H1 (cell line): ENCODE results near the gene BRIP1. TPM values are rescaled to one million over a fixed set of nuclear protein-coding genes. Genes with fewer than 3 reads are reported as not detected.

ENCODE experiments used
- CTCF ChIA-PET: fragments of 300-600 bp; sonication (Branson Sonifier 250); formaldehyde crosslinking; loops from one replicate; lab custom pipeline; 2021; ENCODE audit not compliant: partially characterized antibody; lab: Charles Lee
- POLR2A ChIA-PET: fragments of 300-600 bp; sonication (Branson Sonifier 250); formaldehyde crosslinking; loops from one replicate; lab custom pipeline; 2021; ENCODE audit warnings: inconsistent platforms; ENCODE audit not compliant: partially characterized antibody; lab: Charles Lee
- DNase-seq, 2 experiments: peaks; one replicate each; pipeline versions ENCODE4 v3.0.0 to v3.0.0-alpha.2; 2010 to 2022; ENCODE audit warnings: low spot score in 2 of 2, low read depth in 1 of 2, mixed read lengths in 1 of 2
- FAIRE-seq: peaks from 2 replicates; lab custom pipeline; 2011; peaks lifted over from hg19 to GRCh38; lab: Jason Lieb, UNC
- H2AFZ ChIP-seq: 2 replicates; pipeline ENCODE4 v1.8.1; 2012; ENCODE audit warnings: low read length, inconsistent platforms
- H2AK5ac ChIP-seq: 2 replicates; pipeline ENCODE4 v1.6.1; 2013; ENCODE audit warnings: low read depth, low read length
- H2BK120ac ChIP-seq: replicated peaks from 2 replicates; pipeline ENCODE3; 2013; ENCODE audit warnings: low read depth, low read length, inconsistent platforms
- H2BK12ac ChIP-seq: 2 replicates; pipeline ENCODE4 v1.6.1; 2013; ENCODE audit warnings: low read depth, low read length
- H2BK15ac ChIP-seq: 2 replicates; pipeline ENCODE4 v1.6.1; 2013; ENCODE audit warnings: low read length
- H2BK20ac ChIP-seq: 2 replicates; pipeline ENCODE4 v1.6.1; 2013; ENCODE audit warnings: low read length
- H2BK5ac ChIP-seq: 2 replicates; pipeline ENCODE4 v1.6.1; 2013; ENCODE audit warnings: low read depth, low read length
- H3K14ac ChIP-seq: 2 replicates; pipeline ENCODE4 v1.6.1; 2013; ENCODE audit warnings: inconsistent platforms; ENCODE audit not compliant: insufficient read length
- H3K18ac ChIP-seq: 2 replicates; pipeline ENCODE4 v1.6.1; 2013; ENCODE audit warnings: low read length; ENCODE audit errors: extremely low read depth
- H3K23ac ChIP-seq: 2 replicates; pipeline ENCODE4 v1.6.1; 2013; ENCODE audit warnings: inconsistent platforms; ENCODE audit not compliant: insufficient read length
- H3K23me2 ChIP-seq: 2 replicates; pipeline ENCODE4 v1.6.1; 2013; ENCODE audit warnings: low read depth, low read length
- H3K27ac ChIP-seq: 2 replicates; pipeline ENCODE4 v1.6.1; 2011; ENCODE audit warnings: low read depth, low read length, inconsistent platforms
- H3K27me3 ChIP-seq, 4 experiments: replicated peaks in 1 of 4; 1 replicate in 1 of 4; 2 replicates in 3 of 4; pipeline versions ENCODE4 v1.6.1 to v1.8.1; 2011 to 2013; ENCODE audit warnings: low read length in 3 of 4, mild to moderate bottlenecking in 3 of 4, inconsistent platforms in 2 of 4, mixed read lengths in 2 of 4, moderate library complexity in 1 of 4; ENCODE audit not compliant: control insufficient read depth in 3 of 4, insufficient read depth in 3 of 4; ENCODE audit errors: extremely low read depth in 1 of 4
- H3K36me3 ChIP-seq, 4 experiments: 2 replicates each; pipeline versions ENCODE4 v1.6.1 to v1.8.1; 2011 to 2013; ENCODE audit warnings: mild to moderate bottlenecking in 4 of 4, low read length in 3 of 4, moderate library complexity in 2 of 4, control low read depth in 1 of 4, inconsistent platforms in 1 of 4; ENCODE audit not compliant: insufficient read depth in 4 of 4, control insufficient read depth in 2 of 4
- H3K4ac ChIP-seq: replicated peaks from 2 replicates; pipeline ENCODE3; 2013; ENCODE audit warnings: low read length, low read depth, mixed read lengths, inconsistent platforms; ENCODE audit not compliant: insufficient read length
- H3K4me1 ChIP-seq, 4 experiments: replicated peaks in 1 of 4; 1 replicate in 1 of 4; 2 replicates in 3 of 4; pipeline versions ENCODE4 v1.6.1 to v1.8.1; 2011 to 2013; ENCODE audit warnings: low read length in 3 of 4, inconsistent platforms in 2 of 4, mixed read lengths in 1 of 4; ENCODE audit not compliant: insufficient read depth in 4 of 4, control insufficient read depth in 3 of 4
- H3K4me2 ChIP-seq, 2 experiments: 2 replicates each; pipeline versions ENCODE4 v1.6.1 to v1.8.1; 2011 to 2013; ENCODE audit warnings: low read depth in 2 of 2, low read length in 2 of 2, control low read depth in 1 of 2, inconsistent platforms in 1 of 2, mild to moderate bottlenecking in 1 of 2; ENCODE audit not compliant: insufficient read depth in 1 of 2
- H3K4me3 ChIP-seq, 4 experiments: fragments of 200-600, 300-600 bp in 1 of 4; sonication (generic), shearing (Covaris generic), sonication (Bioruptor Twin) in 1 of 4; 2 replicates each; pipeline versions ENCODE4 v1.5.1 to v1.8.1; 2011 to 2016; ENCODE audit warnings: low read length in 4 of 4, low read depth in 3 of 4, control low read depth in 2 of 4, inconsistent platforms in 2 of 4, mild to moderate bottlenecking in 2 of 4, mixed read lengths in 1 of 4, moderate library complexity in 1 of 4; ENCODE audit not compliant: insufficient read depth in 2 of 4; ENCODE audit errors: extremely low read depth in 1 of 4
- H3K56ac ChIP-seq: replicated peaks from 2 replicates; pipeline ENCODE3; 2013; ENCODE audit warnings: low read depth, mild to moderate bottlenecking, mixed read lengths, low read length, inconsistent platforms; ENCODE audit not compliant: insufficient read length
- H3K79me1 ChIP-seq: 2 replicates; pipeline ENCODE4 v1.6.1; 2013; ENCODE audit warnings: low read depth, low read length, control low read depth
- H3K79me2 ChIP-seq, 2 experiments: 2 replicates each; pipeline versions ENCODE4 v1.6.1 to v1.8.1; 2012 to 2013; ENCODE audit warnings: low read length in 2 of 2, mild to moderate bottlenecking in 2 of 2, inconsistent platforms in 1 of 2; ENCODE audit not compliant: insufficient read depth in 2 of 2, control insufficient read depth in 1 of 2
- H3K9ac ChIP-seq, 4 experiments: replicated peaks in 1 of 4; 1 replicate in 1 of 4; 2 replicates in 3 of 4; pipeline versions ENCODE4 v1.6.1 to v1.8.1; 2011 to 2013; ENCODE audit warnings: low read depth in 3 of 4, low read length in 3 of 4, control low read depth in 2 of 4, mild to moderate bottlenecking in 2 of 4, moderate library complexity in 2 of 4, inconsistent platforms in 1 of 4; ENCODE audit errors: extremely low read depth in 1 of 4
- H3K9me3 ChIP-seq, 2 experiments: 2 replicates each; pipeline versions ENCODE4 v1.6.1 to v1.8.1; 2012 to 2013; ENCODE audit warnings: mild to moderate bottlenecking in 2 of 2, moderate library complexity in 2 of 2, control low read depth in 1 of 2, inconsistent platforms in 1 of 2, low read depth in 1 of 2, low read length in 1 of 2, mixed read lengths in 1 of 2; ENCODE audit not compliant: insufficient read depth in 2 of 2
- H4K20me1 ChIP-seq, 2 experiments: replicated peaks in 1 of 2; 2 replicates each; pipeline versions ENCODE3 to v1.8.1; 2011 to 2013; ENCODE audit warnings: inconsistent platforms in 2 of 2, low read length in 2 of 2, mild to moderate bottlenecking in 1 of 2; ENCODE audit not compliant: insufficient read depth in 2 of 2, control insufficient read depth in 1 of 2
- H4K5ac ChIP-seq: 2 replicates; pipeline ENCODE4 v1.6.1; 2013; ENCODE audit warnings: low read length, low read depth, mixed read lengths, inconsistent platforms; ENCODE audit not compliant: insufficient read length
- H4K8ac ChIP-seq: 2 replicates; pipeline ENCODE4 v1.8.0; 2013; ENCODE audit warnings: mild to moderate bottlenecking, moderate library complexity, low read length, inconsistent platforms; ENCODE audit not compliant: insufficient read depth; ENCODE audit errors: extremely low read depth
- H4K91ac ChIP-seq: replicated peaks from 2 replicates; pipeline ENCODE3; 2013; ENCODE audit warnings: low read length, mixed read lengths, inconsistent platforms; ENCODE audit not compliant: insufficient read length
- E2F6 ChIP-seq: IDR thresholded peaks from 2 replicates; pipeline ENCODE4 v1.6.1; 2012; ENCODE audit warnings: inconsistent platforms
- GTF2F1 ChIP-seq: IDR thresholded peaks from 2 replicates; pipeline ENCODE4 v1.6.1; 2012; ENCODE audit warnings: low read depth, low read length, improper control_type of control experiment, borderline replicate concordance
- HDAC6 ChIP-seq: IDR thresholded peaks from one replicate; pipeline ENCODE4 v1.7.1; 2012; ENCODE audit warnings: low read depth, mild to moderate bottlenecking, inconsistent platforms, low read length, moderate library complexity
- JUN ChIP-seq: IDR thresholded peaks from 2 replicates; pipeline ENCODE4 v1.6.1; 2011; ENCODE audit warnings: low read depth, mild to moderate bottlenecking, improper control_type of control experiment, low read length
- KDM1A ChIP-seq: fragments of 200-600, 300-600 bp; sonication (generic); IDR thresholded peaks from 2 replicates; pipeline ENCODE4 v1.7.1; 2016; ENCODE audit warnings: mild to moderate bottlenecking, low read length, borderline replicate concordance
- KDM5A ChIP-seq: fragments of 200-600 bp; IDR thresholded peaks from 2 replicates; pipeline ENCODE4 v1.7.1; 2012; ENCODE audit warnings: mild to moderate bottlenecking, low read length, inconsistent platforms, mixed read lengths
- MAFK ChIP-seq: IDR thresholded peaks from 2 replicates; pipeline ENCODE4 v1.6.1; 2012; ENCODE audit warnings: low read depth, mild to moderate bottlenecking, improper control_type of control experiment, low read length
- RFX5 ChIP-seq: IDR thresholded peaks from 2 replicates; pipeline ENCODE4 v1.6.1; 2011; ENCODE audit warnings: low read depth, low read length, improper control_type of control experiment, borderline replicate concordance
- RXRA ChIP-seq: IDR thresholded peaks from 2 replicates; pipeline ENCODE4 v1.6.1; 2011; ENCODE audit warnings: low read depth, mild to moderate bottlenecking, low read length, moderate library complexity; ENCODE audit not compliant: insufficient read depth
- SAP30 ChIP-seq: fragments of 300-600 bp; sonication (generic); IDR thresholded peaks from 2 replicates; pipeline ENCODE4 v1.7.1; 2012; ENCODE audit warnings: low read length, moderate library complexity, mild to moderate bottlenecking, inconsistent platforms; ENCODE audit not compliant: insufficient read depth, insufficient replicate concordance
- SIX5 ChIP-seq: IDR thresholded peaks from 2 replicates; pipeline ENCODE4 v1.6.1; 2011; ENCODE audit warnings: mild to moderate bottlenecking, low read depth, low read length
- SP1 ChIP-seq: IDR thresholded peaks from 2 replicates; pipeline ENCODE4 v1.6.1; 2011; ENCODE audit warnings: low read depth, low read length
- SRF ChIP-seq: IDR thresholded peaks from 2 replicates; pipeline ENCODE4 v1.6.1; 2011; ENCODE audit warnings: mild to moderate bottlenecking, low read depth, low read length, moderate library complexity
- TAF7 ChIP-seq: optimal IDR thresholded peaks from 2 replicates; pipeline ENCODE3; 2011; ENCODE audit warnings: low read depth, mild to moderate bottlenecking, inconsistent platforms, low read length, moderate library complexity, borderline replicate concordance
- TCF12 ChIP-seq: IDR thresholded peaks from 2 replicates; pipeline ENCODE4 v1.6.1; 2011; ENCODE audit warnings: low read depth, mild to moderate bottlenecking, low read length
- WGBS, 2 experiments: shearing (Covaris generic) in 1 of 2; methylation state at CpG; one replicate each; pipeline versions ENCODE4 v1.1.6 to v1.1.7; 2013 to 2015; ENCODE audit warnings: low lambda C conversion rate in 2 of 2, mixed read lengths in 2 of 2, inconsistent platforms in 1 of 2, low coverage in 1 of 2, missing lambda C conversion rate in 1 of 2; ENCODE audit not compliant: insufficient replicate concordance in 2 of 2, insufficient coverage in 1 of 2, insufficient read length in 1 of 2; ENCODE audit errors: extremely low coverage in 1 of 2, missing lambda C conversion rate in 1 of 2; 5-methylcytosine and 5-hydroxymethylcytosine counted together
- polyA plus RNA-seq, 7 experiments: library from polyadenylated mRNA; depleted of rRNA in 3 of 7; stranded (reverse) in 5 of 7; unstranded in 2 of 7; fragments of >200 nt in 5 of 7; fragments of 200-250 nt in 2 of 7; gene quantifications; 1 replicate in 5 of 7; 2 replicates in 1 of 7; 4 replicates in 1 of 7; pipeline versions ENCODE4 v1.2.1 to v1.2.3, GENCODE V29; 2011 to 2013; ENCODE audit warnings: missing spikeins in 2 of 7, mixed read lengths in 2 of 7
- total RNA-seq: library from RNA; stranded (reverse); fragmentation: NEBNext Ultra II Directional; extraction: Animal tissue kit (Norgen Biotek cat#: 25700); gene quantifications from 2 replicates; pipeline ENCODE4 v1.2.1, GENCODE V29; 2021

BRIP1 gene
- total and polyA plus RNA-seq, 2 of the 8 experiments (the other 6 are each of a cell fraction or from before 2014, with no cell fraction given) = 5.8 to 19.2 TPM

- ChIA-PET CTCF (no interaction called here), POLR2A (interaction anchor here (1.3 kb wide), 1 partner anchor 14 kb away, joined by 3 read pairs; no protein-coding TSS in a partner anchor)
- DNase-seq (no peak), FAIRE-seq (no peak)
- Histone ChIP-seq H3K4me2 (no peak overlapping the region), H3K9me3 (no peaks in the 10 kb centered on the region), H3K79me1 (no peaks in the 10 kb centered on the region), H2BK15ac (no peak overlapping the region), H3K9ac (no peak overlapping the region), H3K27ac (no peak overlapping the region), H3K36me3 (peaks cover 0 to 25% (median 11%) of the 10 kb centered on the region in 4 experiments; a peak in 5 of 8 replicates), H4K5ac (no peak overlapping the region), H2BK5ac (no peak overlapping the region), H3K4ac (no peak overlapping the region), H2AFZ (no peak overlapping the region), H3K23ac (no peak overlapping the region), H3K79me2 (no peaks in the 10 kb centered on the region), H3K4me3 (no peak overlapping the region), H4K91ac (no peak overlapping the region), H2BK120ac (no peak overlapping the region), H3K4me1 (no peaks in the 10 kb centered on the region), H2BK12ac (no peak overlapping the region), H3K56ac (no peak overlapping the region), H3K18ac (no peak overlapping the region), H4K20me1 (no peaks in the 10 kb centered on the region), H3K27me3 (peaks cover 0 to 1% (median 0%) of the 10 kb centered on the region in 4 experiments; a peak in 1 of 7 replicates), H3K23me2 (no peaks in the 10 kb centered on the region), H2BK20ac (no peak overlapping the region), H2AK5ac (no peak overlapping the region), H3K14ac (no peak overlapping the region), H4K8ac (no peak overlapping the region)
- 83% methylated on average over 3 of the region's 3 CpGs; no CpG with 5 or more reads in 1 of the 2 experiments for WGBS, 2 experiments
- no peak for TF ChIP-seq SRF
- no peak for TF ChIP-seq E2F6
- TF ChIP-seq HDAC6 = no peak
- TF ChIP-seq KDM1A = no peak
- no peak for TF ChIP-seq SP1
- TF ChIP-seq SIX5 = no peak
- no peak for TF ChIP-seq TAF7
- no peak for TF ChIP-seq TCF12
- no peak for TF ChIP-seq SAP30
- TF ChIP-seq JUN = no peak
- TF ChIP-seq MAFK = no peak
- no peak for TF ChIP-seq RFX5
- TF ChIP-seq KDM5A = no peak
- no peak for TF ChIP-seq RXRA
- TF ChIP-seq GTF2F1 = no peak
These were observed 5.8 kb upstream of the BRIP1 start for GRCh38 chr17:61869138-61869537.
